Progenitor cell of endocrine pancreas (in vitro differentiated cells): ENCODE results near the gene NFATC2IP. TPM values are rescaled to one million over a fixed set of nuclear protein-coding genes. Genes with fewer than 3 reads are reported as not detected.

Experiments used
- DNase-seq: peaks from one replicate; pipeline ENCODE4 v3.0.0; 2021; ENCODE audit warnings: low spot score; ENCODE audit not compliant: unreplicated experiment
- H3K27ac Mint-ChIP-seq: 2 replicates; pipeline ENCODE4 v1.8.0; 2021; ENCODE audit warnings: mild to moderate bottlenecking, moderate library complexity, mixed read lengths
- H3K27me3 Mint-ChIP-seq: 2 replicates; pipeline ENCODE4 v1.8.0; 2021; ENCODE audit warnings: mixed read lengths
- H3K36me3 Mint-ChIP-seq: 2 replicates; pipeline ENCODE4 v1.8.0; 2022; ENCODE audit warnings: mixed read lengths; ENCODE audit not compliant: insufficient read depth
- H3K4me1 Mint-ChIP-seq: 2 replicates; pipeline ENCODE4 v1.8.0; 2021; ENCODE audit warnings: low read depth, mixed read lengths
- H3K4me3 Mint-ChIP-seq: 2 replicates; pipeline ENCODE4 v1.8.0; 2021; ENCODE audit warnings: low read depth, mild to moderate bottlenecking, moderate library complexity, mixed read lengths
- H3K9me3 Mint-ChIP-seq: 2 replicates; pipeline ENCODE4 v1.8.0; 2021; ENCODE audit warnings: low read depth, mixed read lengths
- CTCF ChIP-seq: fragments of 200-600 bp; sonication (generic); IDR thresholded peaks from one replicate; pipeline ENCODE4 v1.5.0; 2021; ENCODE audit warnings: antibody characterized with exemption, mild to moderate bottlenecking; ENCODE audit not compliant: unreplicated experiment
- total RNA-seq: library from RNA; stranded (reverse); gene quantifications from 2 replicates; pipeline ENCODE4 v1.2.1, GENCODE V29; 2021

Gene NFATC2IP
- total RNA-seq, 1 donor from 2014 or later: 77.1 TPM

GRCh38 chr16:28933171-28933570 lies 17.6 kb upstream of the NFATC2IP start:
- TF ChIP-seq CTCF: no peak
- Mint-ChIP-seq H3K4me3 (no peak overlapping the region), H3K4me1 (peaks cover 2% of the 10 kb centered on the region), H3K27ac (no peak overlapping the region), H3K36me3 (no peaks in the 10 kb centered on the region), H3K9me3 (no peaks in the 10 kb centered on the region), H3K27me3 (peaks cover 12% of the 10 kb centered on the region)
- DNase-seq: no peak

GRCh38 chr16:28935346-28935745 lies 15.4 kb upstream of the NFATC2IP start:
- Mint-ChIP-seq H3K27ac (no peak overlapping the region), H3K4me1 (peaks cover 2% of the 10 kb centered on the region), H3K4me3 (no peak overlapping the region), H3K9me3 (no peaks in the 10 kb centered on the region), H3K27me3 (peaks cover 16% of the 10 kb centered on the region), H3K36me3 (no peaks in the 10 kb centered on the region)
- DNase-seq: no peak
- no peak for TF ChIP-seq CTCF

GRCh38 chr16:28935924-28936783 lies 14.6 kb upstream of the NFATC2IP start:
- H3K9me3 Mint-ChIP-seq: no peaks in the 10 kb centered on the region
- H3K27me3 Mint-ChIP-seq: peaks cover 16% of the 10 kb centered on the region
- H3K27ac Mint-ChIP-seq: no peak overlapping the region
- H3K4me3 Mint-ChIP-seq: no peak overlapping the region
- DNase-seq: no peak
- no peak for TF ChIP-seq CTCF
- H3K36me3 Mint-ChIP-seq: no peaks in the 10 kb centered on the region
- peaks cover 2% of the 10 kb centered on the region for H3K4me1 Mint-ChIP-seq

- no peaks in the 10 kb centered on the region for H3K9me3 Mint-ChIP-seq
- H3K4me3 Mint-ChIP-seq: no peak overlapping the region
- H3K27ac Mint-ChIP-seq: no peak overlapping the region
- H3K27me3 Mint-ChIP-seq: peaks cover 16% of the 10 kb centered on the region
- H3K4me1 Mint-ChIP-seq: peaks cover 2% of the 10 kb centered on the region
- no peak for DNase-seq
- H3K36me3 Mint-ChIP-seq: no peaks in the 10 kb centered on the region
- no peak for TF ChIP-seq CTCF
Observed at GRCh38 chr16:28936784-28937155, 14.0 kb upstream of the NFATC2IP start.

- H3K4me3 Mint-ChIP-seq: no peak overlapping the region
Observed at GRCh38 chr16:28937222-28937876, 13.4 kb upstream of the NFATC2IP start.

More at GRCh38 chr16:28937222-28937876, 13.4 kb upstream of the NFATC2IP start:
- Mint-ChIP-seq H3K4me1 (peaks cover 2% of the 10 kb centered on the region), H3K36me3 (no peaks in the 10 kb centered on the region), H3K27me3 (peaks cover 16% of the 10 kb centered on the region), H3K9me3 (no peaks in the 10 kb centered on the region), H3K27ac (no peak overlapping the region)
- no peak for TF ChIP-seq CTCF
- DNase-seq: no peak
